Liver (tissue), 3 donors: ENCODE measurements around the gene RALGPS1.

Experiments
- CTCF ChIP-seq: fragments of 150-350 bp; IDR thresholded peaks from 2 replicates; pipeline ENCODE4 v1.5.1; 2017; ENCODE audit warnings: improper control_type of control experiment, low read depth, low read length; ENCODE audit not compliant: missing input control
- EGR1 ChIP-seq, 2 donors: IDR thresholded peaks; 2 replicates each; pipeline ENCODE4 v1.6.1; 2016 to 2018; ENCODE audit warnings: antibody characterized with exemption in 2 of 2, low read depth in 2 of 2
- FOXA1 ChIP-seq: IDR thresholded peaks from 2 replicates; pipeline ENCODE4 v1.6.1; 2016; ENCODE audit warnings: antibody characterized with exemption
- GABPA ChIP-seq, 2 donors: IDR thresholded peaks in 1 of 2; conservative IDR thresholded peaks in 1 of 2; 2 replicates each; pipeline ENCODE4 v1.6.1; 2016; ENCODE audit warnings: antibody characterized with exemption in 2 of 2, mild to moderate bottlenecking in 1 of 2, moderate library complexity in 1 of 2
- JUND ChIP-seq, 2 donors: IDR thresholded peaks; 2 replicates each; pipeline ENCODE4 v1.6.1; 2016; ENCODE audit warnings: antibody characterized with exemption in 2 of 2
- MAX ChIP-seq: IDR thresholded peaks from 2 replicates; pipeline ENCODE4 v1.6.1; 2016; ENCODE audit warnings: antibody characterized with exemption
- NR2F2 ChIP-seq: IDR thresholded peaks from 2 replicates; pipeline ENCODE4 v1.6.1; 2016; ENCODE audit warnings: antibody characterized with exemption
- RAD21 ChIP-seq, 2 donors: IDR thresholded peaks; 2 replicates each; pipeline ENCODE4 v1.6.1; 2016; ENCODE audit warnings: antibody characterized with exemption in 2 of 2, mild to moderate bottlenecking in 2 of 2
- REST ChIP-seq: IDR thresholded peaks from 2 replicates; pipeline ENCODE4 v1.6.1; 2016; ENCODE audit warnings: antibody characterized with exemption, mild to moderate bottlenecking
- RXRA ChIP-seq, 2 donors: IDR thresholded peaks; 2 replicates each; pipeline ENCODE4 v1.6.1; 2017 to 2018; ENCODE audit warnings: antibody characterized with exemption in 2 of 2, mild to moderate bottlenecking in 1 of 2
- SP1 ChIP-seq: IDR thresholded peaks from 2 replicates; pipeline ENCODE4 v1.6.1; 2018; ENCODE audit warnings: antibody characterized with exemption, mild to moderate bottlenecking
- TAF1 ChIP-seq: conservative IDR thresholded peaks from 2 replicates; pipeline ENCODE4 v1.6.1; 2016; ENCODE audit warnings: antibody characterized with exemption, mild to moderate bottlenecking
- YY1 ChIP-seq: IDR thresholded peaks from 2 replicates; pipeline ENCODE4 v1.6.1; 2016; ENCODE audit warnings: antibody characterized with exemption, mild to moderate bottlenecking
- donor health status: healthy.
- donor health status: healthy.

- no peak for TF ChIP-seq CTCF
- no peak for TF ChIP-seq RAD21 (IDR thresholded peaks at IDR 0.05)
- no peak for TF ChIP-seq GABPA (IDR thresholded peaks at IDR 0.05 in 1 of 2, conservative IDR thresholded peaks at IDR 0.05 in 1 of 2)
- no peak for TF ChIP-seq MAX
- no peak for TF ChIP-seq TAF1
- TF ChIP-seq FOXA1 = no peak
- no peak for TF ChIP-seq RXRA (IDR thresholded peaks at IDR 0.05)
- TF ChIP-seq YY1 = no peak
- no peak for TF ChIP-seq JUND (IDR thresholded peaks at IDR 0.05)
- TF ChIP-seq EGR1 (IDR thresholded peaks at IDR 0.05; ENCODE audit: low read depth in 2 of 2) = no peak
- no peak for TF ChIP-seq REST
- TF ChIP-seq SP1 = no peak
- TF ChIP-seq NR2F2 = no peak
Observed at GRCh38 chr9:127066060-127066850, 151.7 kb downstream of the RALGPS1 start.
